Cardiac atrium fibroblast (primary cell): ENCODE measurements around the gene EPHA8. TPM values are rescaled to one million over a fixed set of nuclear protein-coding genes. Genes with fewer than 3 reads are reported as not detected.

Source experiments
- total RNA-seq: library from RNA; depleted of rRNA; stranded (reverse); fragments of >200 nt; gene quantifications from 2 replicates; pipeline ENCODE4 v1.2.3, GENCODE V29; 2015

EPHA8 gene
- not detected in 2 replicates for total RNA-seq

GRCh38 chr1:22562584-22563583, at the start of gene EPHA8:
Gene EPHA8, plus strand, starts transcription at chr1:22563489. Its CDS starts 147 bp downstream, at chr1:22563636.

DNA sequence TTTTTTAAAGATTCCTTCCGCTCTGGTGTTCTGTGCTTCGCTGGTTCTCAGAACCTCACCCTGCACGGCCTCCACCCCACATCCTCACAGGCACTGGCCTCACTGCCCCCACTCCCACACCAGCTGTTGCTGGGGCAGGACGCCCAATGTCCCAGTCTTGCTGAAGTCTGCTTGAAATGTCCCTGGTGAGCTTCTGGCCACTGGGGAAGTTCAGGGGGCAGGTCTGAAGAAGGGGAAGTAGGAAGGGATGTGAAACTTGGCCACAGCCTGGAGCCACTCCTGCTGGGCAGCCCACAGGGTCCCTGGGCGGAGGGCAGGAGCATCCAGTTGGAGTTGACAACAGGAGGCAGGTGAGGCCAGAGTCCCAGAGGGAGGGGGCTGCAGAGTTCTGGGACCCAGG, 73.1 kb downstream of the EPHA8 start, which contains the start of gene C1QA:
TSS of gene C1QA (plus strand) at position 276 of the 400 bp plus-strand sequence. CDS start 989 bp downstream, outside the sequence.

GRCh38 chr1:22643381-22643780, 80.1 kb downstream of the EPHA8 start, which contains the start of gene C1QC:
Gene C1QC, plus strand, starts transcription at chr1:22643633. Its CDS starts 391 bp downstream, at chr1:22644024.

DNA sequence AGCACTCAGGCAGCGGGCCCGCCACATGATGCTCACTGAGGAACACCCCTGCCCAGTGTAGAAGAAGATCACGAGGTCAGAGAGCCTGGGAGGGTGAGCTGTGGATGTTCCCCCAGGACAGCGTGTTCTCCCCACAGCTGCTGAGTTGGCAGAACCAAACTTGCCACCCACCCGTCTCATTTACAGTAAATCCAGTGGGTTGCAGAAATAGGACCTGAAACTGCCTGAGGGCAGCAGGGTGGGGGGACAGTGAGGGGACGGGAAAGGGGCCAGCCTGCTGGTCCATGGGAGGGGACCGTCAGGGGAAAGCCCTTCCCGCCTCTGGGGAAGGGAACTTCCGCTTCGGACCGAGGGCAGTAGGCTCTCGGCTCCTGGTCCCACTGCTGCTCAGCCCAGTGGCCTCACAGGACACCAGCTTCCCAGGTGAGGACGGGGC, 89.6 kb downstream of the EPHA8 start, which contains the start of gene C1QB:
TSS of gene C1QB (plus strand) at position 356 of the 436 bp plus-strand sequence. CDS start 6,227 bp downstream, outside the sequence.

Other genes with a start within 250 kb of the EPHA8 start
- 7.0 and 7.2 TPM in 2 replicates for gene ZBTB40, start 111.6 kb upstream of the EPHA8 start, total RNA-seq
- gene C1QA, start 73.1 kb downstream of the EPHA8 start, total RNA-seq: not detected in 2 replicates
- not detected in 2 replicates for gene C1QC, start 80.1 kb downstream of the EPHA8 start, total RNA-seq
- gene C1QB, start 89.7 kb downstream of the EPHA8 start, total RNA-seq: not detected in 2 replicates
- 0.18 and 0.97 TPM in 2 replicates for gene EPHB2, start 147.3 kb downstream of the EPHA8 start, total RNA-seq